Activated CD4-positive, alpha-beta T cell treated with anti-CD3 and anti-CD28 coated beads for 1 hour (primary cell): ENCODE results near the gene LCAT.
"Not testable (repeated sequence)": the region's sequence is repeated elsewhere in the genome, so short reads cannot be mapped to it uniquely, and the experiment has no call there.

Source experiments
- DNase-seq: peaks from one replicate; pipeline ENCODE4 v3.0.0-alpha.2; 2020

Gene LCAT

DNA sequence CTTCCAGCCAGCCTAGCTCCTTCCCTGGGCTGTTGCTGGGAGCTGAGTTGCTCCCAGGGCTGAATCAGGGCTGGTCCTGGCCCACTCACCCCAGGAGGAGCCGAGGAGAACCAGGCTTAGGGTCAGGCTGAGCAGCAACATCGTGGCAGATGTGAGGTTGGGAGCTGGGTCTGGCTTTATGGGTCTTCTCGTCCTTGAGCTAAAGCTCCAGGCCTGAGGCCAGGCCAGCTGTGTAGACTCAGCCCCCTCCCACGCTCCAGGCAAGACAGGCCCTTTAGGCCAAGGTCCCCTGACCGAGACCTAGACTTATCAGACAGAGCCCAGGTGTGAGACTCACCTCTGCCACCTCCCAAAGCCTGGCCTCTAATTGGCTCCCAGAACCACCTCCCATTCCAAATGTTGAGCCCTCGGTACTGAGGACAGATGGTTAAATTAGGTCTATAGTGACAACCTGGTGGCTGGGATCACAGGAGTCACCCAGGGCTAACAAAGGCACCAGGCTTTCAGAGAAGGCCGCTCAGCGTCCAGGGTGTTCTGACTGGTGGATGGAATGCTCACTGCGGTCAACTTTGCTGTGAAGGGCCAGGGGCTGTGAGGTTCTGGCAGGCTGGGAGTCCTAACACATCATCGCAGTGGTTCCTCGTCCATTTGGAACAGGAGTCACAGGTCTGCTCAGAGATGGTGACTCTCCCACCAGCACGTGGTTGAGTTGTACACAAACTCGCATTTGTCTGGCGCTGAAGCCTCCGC lies 12.0 kb downstream of the LCAT start, which contains the start of gene CTRL:
Gene CTRL, minus strand, starts transcription at position 151 of the 750 bp plus-strand sequence. Its CDS starts 10 bp downstream, at position 141.
- no peak for DNase-seq

- no peak for DNase-seq
These were observed 13.2 kb downstream of the LCAT start for GRCh38 chr16:67930678-67931211.

GRCh38 chr16:67930191-67930590 lies 13.7 kb downstream of the LCAT start:
- DNase-seq = no peak

DNA sequence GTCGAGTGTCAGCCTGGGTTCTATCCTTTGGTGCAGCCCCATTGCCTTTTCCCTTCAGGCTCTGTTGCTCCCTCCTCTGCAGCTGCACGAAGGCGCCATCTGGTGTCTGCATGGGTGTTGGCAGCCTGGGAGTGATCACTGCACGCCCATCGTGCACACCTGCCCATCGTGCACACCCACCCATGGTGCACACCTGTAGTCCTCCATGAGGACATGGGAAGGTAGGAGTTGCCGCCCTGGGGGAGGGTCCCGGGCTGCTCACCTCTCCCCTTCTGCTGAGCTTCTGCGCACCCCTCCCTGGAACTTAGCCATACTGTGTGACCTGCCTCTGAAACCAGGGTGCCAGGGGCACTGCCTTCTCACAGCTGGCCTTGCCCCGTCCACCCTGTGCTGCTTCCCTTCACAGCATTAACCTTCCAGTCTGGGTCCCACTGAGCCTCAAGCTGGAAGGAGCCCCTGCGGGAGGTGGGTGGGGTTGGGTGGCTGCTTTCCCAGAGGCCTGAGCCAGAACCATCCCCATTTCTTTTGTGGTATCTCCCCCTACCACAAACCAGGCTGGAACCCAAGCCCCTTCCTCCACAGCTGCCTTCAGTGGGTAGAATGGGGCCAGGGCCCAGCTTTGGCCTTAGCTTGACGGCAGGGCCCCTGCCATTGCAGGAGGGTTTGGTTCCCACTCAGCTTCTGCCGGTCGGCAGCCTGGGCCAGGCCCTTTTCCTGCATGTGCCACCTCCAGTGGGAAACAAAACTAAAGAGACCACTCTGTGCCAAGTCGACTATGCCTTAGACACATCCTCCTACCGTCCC lies 15.2 kb downstream of the LCAT start:
- peak; percentile 67 for DNase-seq

- DNase-seq = no peak
These were observed 15.8 kb downstream of the LCAT start for GRCh38 chr16:67928147-67928546.

DNA sequence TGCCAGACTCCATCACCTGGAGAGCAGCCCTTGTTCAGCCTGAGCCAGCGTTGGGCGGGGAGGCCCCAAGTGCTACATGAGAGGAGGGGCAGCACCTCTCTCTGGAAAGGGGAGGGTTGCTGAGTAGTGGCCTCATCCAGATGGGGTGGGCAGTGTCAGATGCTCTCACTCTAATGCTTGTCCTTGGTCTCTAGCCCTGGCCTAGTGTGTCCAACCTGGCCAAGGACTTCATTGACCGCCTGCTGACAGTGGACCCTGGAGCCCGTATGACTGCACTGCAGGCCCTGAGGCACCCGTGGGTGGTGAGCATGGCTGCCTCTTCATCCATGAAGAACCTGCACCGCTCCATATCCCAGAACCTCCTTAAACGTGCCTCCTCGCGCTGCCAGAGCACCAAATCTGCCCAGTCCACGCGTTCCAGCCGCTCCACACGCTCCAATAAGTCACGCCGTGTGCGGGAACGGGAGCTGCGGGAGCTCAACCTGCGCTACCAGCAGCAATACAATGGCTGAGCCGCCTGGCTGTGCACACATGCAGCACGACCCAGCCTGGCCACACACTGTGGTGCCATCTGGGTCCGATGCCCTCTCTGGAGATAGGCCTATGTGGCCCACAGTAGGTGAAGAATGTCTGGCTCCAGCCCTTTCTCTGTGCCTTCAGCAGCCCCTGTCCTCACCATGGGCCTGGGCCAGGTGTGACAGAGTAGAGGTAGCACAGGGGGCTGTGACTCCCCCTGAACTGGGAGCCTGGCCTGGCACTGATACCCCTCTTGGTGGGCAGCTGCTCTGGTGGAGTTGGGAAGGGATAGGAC lies 16.6 kb downstream of the LCAT start:
- no peak for DNase-seq

DNA sequence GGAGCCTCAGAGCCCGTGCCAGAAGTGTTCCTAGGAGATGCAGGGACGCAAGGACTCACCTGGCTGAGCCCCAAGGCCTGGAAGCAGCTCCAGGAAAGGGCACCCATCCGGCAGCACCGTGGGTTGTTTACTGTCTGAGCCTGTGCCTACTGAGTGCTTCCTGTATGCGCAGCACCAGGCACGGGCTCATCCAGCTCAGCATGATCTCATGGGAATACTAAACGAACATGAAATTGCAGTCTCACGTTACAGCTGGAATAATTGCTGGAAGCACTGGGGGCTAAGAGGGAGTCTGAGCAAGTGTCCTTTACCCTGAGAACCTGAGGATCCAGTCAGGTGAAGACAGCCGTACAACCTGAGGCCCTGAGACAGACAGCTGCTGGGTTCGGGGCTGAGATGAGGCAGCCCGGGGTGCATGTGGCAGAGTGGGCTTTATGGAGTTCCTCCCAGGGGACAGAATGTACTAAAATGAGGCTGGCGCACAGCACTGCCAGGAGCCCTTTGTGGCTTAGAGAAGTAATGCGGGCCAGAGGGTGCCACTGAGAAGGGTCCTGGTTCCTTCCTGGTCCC lies 17.7 kb downstream of the LCAT start:
- no peak for DNase-seq

GRCh38 chr16:67924140-67924906 lies 19.6 kb downstream of the LCAT start:
- no peak for DNase-seq

DNA sequence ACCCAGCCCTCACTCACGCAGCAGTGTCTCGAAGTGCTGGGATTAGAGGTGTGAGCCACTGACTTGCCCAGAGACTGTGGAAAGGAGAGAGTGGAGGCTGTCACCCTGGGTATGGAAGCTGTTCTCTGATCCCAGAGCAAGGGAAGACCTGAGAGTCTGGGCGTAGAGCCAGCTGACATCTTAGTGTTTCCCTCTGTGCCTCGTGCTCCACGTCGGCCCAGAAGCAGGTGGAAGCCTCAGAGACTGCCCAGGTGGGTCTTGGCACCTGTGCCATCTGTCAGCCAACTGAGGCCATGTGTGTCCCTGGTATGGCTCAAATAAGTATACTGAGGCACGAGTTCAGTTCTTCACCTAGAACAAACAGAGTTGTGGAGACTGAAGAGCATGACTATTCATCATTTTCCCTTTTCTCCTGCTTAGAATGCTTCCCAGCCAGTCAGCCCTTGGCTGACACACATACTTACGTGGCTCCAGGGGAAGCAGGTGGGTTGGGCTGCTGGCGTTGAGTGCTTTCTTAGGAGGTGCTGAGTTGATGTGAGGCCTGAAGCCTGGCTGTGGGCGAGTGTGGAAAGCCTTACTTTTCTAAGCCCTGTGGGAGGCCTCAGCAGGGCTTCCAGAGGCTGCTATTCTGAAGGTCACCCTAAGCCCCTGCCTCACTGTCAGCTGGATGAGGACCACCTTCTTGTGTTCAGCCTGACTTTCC lies 20.4 kb downstream of the LCAT start:
- DNase-seq = no peak

DNA sequence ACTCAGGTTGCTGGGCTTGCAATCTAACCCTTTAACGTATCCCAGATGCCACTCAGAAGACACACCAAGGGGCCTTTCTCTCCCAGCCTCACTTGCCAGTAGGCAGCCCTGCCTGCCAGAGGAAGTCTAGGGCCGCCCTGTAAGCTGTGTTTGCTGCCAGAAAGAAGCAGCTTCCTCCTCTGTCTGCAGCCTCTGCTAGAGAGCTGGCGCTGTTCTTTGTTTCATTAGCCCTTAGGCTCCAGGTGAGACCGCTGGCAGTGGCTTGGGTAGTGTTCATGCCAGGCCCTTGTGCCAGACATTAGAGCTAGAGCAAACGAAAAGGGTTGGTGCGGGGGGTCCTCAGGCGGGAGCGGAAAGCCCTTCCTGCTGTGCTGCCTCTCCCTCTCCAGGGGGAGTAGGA lies 21.2 kb downstream of the LCAT start:
- no peak for DNase-seq

- no peak for DNase-seq
These were observed 21.7 kb downstream of the LCAT start for GRCh38 chr16:67922221-67922620.

DNA sequence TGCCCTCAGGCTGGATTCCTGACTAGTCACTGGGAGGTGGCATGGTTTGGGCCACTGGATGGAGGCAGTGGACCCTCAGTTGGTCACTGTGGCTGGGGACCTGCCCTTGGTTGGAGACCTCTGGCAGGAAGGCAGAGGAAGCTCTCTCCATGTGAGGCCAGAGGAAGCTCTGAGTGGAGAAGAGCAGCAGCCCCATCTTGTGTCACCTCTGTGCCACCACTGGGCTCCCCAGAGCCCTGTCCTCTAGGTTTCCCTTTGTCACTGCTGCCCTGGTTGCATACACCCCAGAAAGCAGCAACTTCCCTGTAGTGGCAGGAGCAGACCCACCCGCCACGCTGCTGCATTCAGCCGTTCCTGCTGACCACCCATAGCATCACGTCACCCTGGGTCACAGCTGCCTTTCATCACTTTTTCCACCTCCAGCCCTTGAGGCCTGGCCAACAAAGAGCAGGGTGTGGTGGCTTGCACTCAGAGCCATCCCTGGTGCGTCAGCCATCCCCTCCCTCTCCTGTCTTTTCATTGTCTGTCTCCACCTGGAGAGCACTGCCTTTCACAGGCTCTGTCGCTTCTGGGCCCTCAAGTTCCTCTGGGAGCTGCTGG lies 24.2 kb downstream of the LCAT start:
- no peak for DNase-seq

GRCh38 chr16:67917852-67918236 lies 26.1 kb downstream of the LCAT start:
- no peak for DNase-seq

DNA sequence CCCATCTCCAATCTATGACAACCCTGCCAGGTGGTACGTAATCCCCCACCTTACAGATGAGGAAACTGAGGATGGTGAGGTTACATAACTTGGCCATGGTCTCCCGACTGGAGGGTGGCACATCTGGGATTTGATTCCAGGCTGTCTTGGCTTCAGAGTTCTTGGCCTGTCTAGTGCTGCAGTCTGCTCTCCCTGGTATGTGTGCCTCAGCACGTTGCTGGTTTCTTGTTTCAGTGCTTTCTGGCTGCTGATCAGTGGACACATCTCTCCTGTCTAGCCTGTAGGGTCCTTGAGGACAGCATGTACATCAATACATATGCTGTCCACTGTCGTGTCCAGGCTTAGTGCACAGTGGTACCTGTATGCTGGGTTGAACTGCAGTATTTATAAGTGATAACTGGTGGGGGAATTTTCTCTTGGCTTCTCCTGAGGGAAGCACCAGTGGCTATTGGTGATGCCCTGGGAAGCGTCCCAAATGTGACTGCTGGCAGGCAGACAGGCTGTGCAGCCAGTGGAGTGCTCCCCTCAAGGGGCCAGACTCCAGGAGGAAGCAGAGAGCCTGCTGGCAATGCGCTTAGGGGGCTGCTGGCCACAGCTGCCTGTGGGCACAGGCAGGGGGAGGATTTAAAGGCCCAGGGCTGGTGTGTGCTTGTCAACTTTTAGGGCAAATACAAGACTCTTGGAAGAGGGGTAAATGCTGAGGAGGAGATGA lies 26.6 kb downstream of the LCAT start:
- DNase-seq = no peak

GRCh38 chr16:67915831-67916723 lies 27.8 kb downstream of the LCAT start:
- no peak for DNase-seq

DNA sequence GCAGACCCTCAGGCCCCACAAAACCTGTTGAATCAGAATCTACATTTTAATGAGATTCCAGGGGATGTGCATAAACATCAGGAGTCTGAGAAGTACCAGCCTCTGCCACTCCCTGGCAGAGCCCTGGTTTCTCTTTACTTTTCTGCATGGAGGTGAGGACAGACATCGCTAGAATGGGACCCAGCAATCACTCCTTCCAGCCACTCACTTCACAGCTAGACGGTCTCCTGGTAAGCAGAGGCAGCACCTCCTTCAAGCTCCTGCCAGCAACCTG lies 28.5 kb downstream of the LCAT start:
- DNase-seq = not testable (repeated sequence)

DNA sequence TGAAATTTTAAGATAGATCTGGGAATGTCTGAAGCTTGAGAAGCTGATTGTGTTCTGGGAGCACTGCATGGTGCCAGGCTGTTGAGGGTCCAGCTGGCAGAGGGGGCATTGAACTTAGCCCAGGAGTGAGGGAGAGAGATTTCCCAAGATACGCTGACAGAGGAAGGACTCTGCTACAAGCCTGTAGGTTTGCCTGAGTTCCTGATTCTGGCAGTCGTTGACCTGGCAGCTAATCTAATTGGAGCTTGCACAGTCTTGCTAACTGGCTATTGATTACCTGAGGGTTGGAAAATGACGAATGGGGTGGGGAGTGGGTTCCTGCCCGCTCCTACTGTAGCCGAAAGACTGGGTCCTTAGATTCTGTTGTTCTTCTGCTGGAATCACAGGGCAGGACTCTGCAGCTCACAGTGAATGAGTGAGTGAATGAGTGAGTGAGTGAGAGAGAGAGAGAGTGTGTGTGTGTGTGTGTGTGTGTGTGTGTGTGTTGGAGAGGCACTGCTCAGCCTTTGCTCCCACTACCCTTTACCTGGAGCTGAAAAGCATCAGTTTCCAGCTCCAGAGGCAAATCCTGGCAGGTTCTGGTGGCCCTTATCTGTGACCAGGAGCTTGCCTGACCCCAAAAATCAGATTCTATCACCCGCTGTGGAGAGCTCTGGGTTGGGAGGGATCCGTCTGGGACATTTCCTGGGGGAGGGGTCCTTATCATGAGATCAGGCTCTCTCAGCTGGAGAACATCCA lies 29.0 kb downstream of the LCAT start:
- no peak for DNase-seq

DNA sequence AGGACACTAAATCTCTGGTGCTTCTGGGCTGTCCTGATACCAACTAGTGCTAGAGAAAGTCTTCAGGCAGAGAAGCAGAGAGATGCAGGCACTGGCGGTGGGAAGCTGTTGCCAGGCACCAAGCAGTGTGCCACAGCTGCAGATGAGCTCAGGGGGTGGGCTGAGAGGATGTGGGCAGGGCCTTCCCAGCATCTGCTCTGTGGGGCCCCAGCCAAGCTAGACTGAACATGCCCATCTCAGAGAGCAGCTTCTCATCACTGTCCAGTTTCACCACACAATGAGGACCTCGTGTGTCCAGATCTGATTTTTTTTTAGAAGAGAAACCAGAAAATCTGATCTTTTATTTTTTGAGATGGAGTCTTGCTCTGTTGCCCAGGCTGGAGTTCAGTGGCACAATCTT lies 33.8 kb downstream of the LCAT start:
- no peak for DNase-seq
